NT2/D1 (cell line): ENCODE measurements around the gene COL8A1.

ENCODE experiments used
- YY1 ChIP-seq: IDR thresholded peaks from 2 replicates; pipeline ENCODE4 v1.6.1; 2011; ENCODE audit not compliant: insufficient read length, insufficient read depth
- ZNF274 ChIP-seq: IDR thresholded peaks from 2 replicates; pipeline ENCODE4 v1.6.1; 2011; ENCODE audit warnings: mild to moderate bottlenecking, low read depth, low read length

GRCh38 chr3:99625643-99626416, 12.6 kb upstream of the COL8A1 start:
- TF ChIP-seq ZNF274 (no peak), YY1 (no peak)
